Measurements from ENCODE around the gene FOXE1.

FOXE1 gene

GRCh38 chr9:97848480-97849237 lies 4.4 kb upstream of the FOXE1 start:
- DNase-seq = peak; percentile 64 to 77 (median 67)

GRCh38 chr9:97849980-97850379 lies 3.0 kb upstream of the FOXE1 start:
- DNase-seq = no peak

GRCh38 chr9:97850746-97851445 lies 2.1 kb upstream of the FOXE1 start:
- no peak for DNase-seq

DNA sequence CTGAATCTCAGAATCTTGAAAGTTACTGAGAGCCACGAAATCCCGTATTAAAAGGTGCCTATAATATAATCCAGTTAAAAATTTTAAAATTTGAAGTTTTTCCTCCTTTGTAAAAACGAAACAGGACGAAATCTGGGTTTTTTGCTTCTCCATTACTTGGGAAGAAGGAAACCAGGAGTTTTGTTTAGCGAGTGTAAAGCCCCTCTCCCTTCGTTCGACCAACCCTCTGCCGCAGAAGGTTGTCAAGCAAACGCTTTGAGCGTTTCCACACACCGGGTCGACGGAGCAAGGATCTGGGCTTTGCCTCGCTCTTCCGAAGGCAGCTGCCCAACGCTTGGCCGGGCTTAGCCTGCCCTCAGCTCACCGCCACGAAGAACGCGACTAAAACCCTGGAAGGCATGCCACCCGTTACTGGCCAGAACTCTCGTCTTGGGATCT lies 1.6 kb upstream of the FOXE1 start:
- DNase-seq = no peak

DNA sequence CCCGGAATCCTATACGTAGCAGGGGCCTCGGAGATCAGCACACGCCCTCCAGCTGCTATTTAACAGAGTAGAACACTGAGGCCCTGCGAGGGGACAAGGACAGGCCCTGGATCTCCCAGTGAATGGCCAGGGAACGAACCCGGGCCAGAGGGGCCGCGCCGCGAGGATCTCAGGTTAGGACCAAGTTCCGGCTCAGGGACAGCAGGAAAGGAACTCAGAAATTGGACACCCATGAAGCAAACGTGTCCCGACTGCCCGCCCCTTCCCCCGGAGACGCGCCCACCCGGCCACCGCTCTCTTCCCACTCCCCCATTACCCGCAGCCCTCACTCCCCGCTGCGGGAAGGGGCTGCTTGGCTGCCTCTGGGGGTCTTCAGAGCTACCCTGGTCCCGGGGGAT lies 1.0 kb upstream of the FOXE1 start:
- DNase-seq = no peak

GRCh38 chr9:97852399-97853055 lies 499 bp upstream of the FOXE1 start:
- DNase-seq = no peak

DNA sequence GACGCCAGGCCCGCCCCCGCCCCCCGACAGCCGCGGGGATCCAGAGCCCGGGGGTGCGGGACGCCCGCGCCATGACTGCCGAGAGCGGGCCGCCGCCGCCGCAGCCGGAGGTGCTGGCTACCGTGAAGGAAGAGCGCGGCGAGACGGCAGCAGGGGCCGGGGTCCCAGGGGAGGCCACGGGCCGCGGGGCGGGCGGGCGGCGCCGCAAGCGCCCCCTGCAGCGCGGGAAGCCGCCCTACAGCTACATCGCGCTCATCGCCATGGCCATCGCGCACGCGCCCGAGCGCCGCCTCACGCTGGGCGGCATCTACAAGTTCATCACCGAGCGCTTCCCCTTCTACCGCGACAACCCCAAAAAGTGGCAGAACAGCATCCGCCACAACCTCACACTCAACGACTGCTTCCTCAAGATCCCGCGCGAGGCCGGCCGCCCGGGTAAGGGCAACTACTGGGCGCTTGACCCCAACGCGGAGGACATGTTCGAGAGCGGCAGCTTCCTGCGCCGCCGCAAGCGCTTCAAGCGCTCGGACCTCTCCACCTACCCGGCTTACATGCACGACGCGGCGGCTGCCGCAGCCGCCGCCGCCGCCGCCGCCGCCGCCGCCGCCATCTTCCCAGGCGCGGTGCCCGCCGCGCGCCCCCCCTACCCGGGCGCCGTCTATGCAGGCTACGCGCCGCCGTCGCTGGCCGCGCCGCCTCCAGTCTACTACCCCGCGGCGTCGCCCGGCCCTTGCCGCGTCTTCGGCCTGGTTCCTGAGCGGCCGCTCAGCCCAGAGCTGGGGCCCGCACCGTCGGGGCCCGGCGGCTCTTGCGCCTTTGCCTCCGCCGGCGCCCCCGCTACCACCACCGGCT lies 1.0 kb downstream of the FOXE1 start:
- peak; percentile 61 to 77 (median 70) for DNase-seq

- DNase-seq = no peak
Observed at GRCh38 chr9:97854696-97855485, 1.9 kb downstream of the FOXE1 start.

DNA sequence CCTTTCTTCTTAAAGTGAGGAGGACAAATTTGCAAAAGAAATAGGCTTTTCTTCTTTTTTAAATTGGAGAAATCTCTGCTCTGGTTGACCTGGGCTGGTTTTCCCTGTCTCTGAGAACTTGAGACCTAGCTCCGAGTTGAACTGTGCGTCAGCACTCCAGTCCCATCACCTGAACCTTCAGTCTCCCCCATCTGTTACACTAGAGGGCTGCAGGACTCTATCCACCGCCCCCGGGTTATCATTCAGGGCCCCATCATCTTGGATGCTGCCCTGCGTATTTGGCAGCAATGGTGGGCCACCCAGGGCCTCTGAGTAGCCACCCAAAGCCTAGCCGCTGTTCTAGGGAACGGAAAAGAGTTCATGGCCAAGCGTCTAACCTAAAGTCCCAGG lies 2.5 kb downstream of the FOXE1 start:
- DNase-seq = no peak

GRCh38 chr9:97855899-97856298 lies 2.9 kb downstream of the FOXE1 start:
- no peak for DNase-seq

GRCh38 chr9:97856857-97857605 lies 4.0 kb downstream of the FOXE1 start:
- no peak for DNase-seq

DNA sequence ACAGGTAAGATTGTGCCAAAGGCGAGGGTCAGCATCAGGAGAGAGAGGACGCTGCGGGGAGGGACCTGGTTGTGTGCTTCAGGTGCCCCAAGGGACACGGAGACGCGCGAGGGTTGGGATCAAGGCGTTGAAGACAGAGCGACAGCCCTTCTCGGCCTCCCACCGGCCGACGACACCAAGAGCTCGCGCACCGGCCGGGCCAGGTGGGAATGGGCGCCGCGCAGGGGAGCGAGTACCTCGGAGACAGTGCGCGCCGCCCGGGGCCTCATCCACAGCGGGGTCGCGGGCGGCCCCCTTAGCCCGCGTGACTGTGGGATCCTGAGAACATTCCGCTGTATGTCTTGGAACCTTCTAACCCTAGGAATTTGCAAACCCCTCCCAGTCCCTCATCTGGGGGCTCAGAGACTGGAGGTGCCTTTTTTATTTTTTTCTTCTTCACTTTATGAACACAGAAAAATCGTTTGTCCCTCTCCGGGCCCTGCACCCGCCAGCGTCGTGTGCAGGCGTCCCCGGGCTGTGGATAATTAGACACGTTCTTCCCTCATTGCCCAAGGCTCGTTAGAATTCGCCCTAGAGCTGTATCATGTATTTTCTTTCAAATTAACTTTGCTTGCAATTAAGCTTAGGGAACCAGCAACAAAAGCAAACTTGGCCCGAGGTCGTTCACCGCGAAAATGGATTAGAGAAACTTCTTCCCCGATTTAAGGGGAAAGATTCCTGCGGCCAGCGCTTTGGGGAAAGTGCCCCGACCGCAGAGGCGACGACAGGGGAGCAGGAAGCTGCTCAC lies 4.8 kb downstream of the FOXE1 start:
- DNase-seq = peak in 1 of 3 donors; percentile 33

GRCh38 chr9:97858393-97858713 lies 5.3 kb downstream of the FOXE1 start:
- DNase-seq = no peak

- no peak for DNase-seq
Observed at GRCh38 chr9:97858826-97859225, 5.8 kb downstream of the FOXE1 start.

- DNase-seq = no peak
Observed at GRCh38 chr9:97859346-97859745, 6.3 kb downstream of the FOXE1 start.

DNA sequence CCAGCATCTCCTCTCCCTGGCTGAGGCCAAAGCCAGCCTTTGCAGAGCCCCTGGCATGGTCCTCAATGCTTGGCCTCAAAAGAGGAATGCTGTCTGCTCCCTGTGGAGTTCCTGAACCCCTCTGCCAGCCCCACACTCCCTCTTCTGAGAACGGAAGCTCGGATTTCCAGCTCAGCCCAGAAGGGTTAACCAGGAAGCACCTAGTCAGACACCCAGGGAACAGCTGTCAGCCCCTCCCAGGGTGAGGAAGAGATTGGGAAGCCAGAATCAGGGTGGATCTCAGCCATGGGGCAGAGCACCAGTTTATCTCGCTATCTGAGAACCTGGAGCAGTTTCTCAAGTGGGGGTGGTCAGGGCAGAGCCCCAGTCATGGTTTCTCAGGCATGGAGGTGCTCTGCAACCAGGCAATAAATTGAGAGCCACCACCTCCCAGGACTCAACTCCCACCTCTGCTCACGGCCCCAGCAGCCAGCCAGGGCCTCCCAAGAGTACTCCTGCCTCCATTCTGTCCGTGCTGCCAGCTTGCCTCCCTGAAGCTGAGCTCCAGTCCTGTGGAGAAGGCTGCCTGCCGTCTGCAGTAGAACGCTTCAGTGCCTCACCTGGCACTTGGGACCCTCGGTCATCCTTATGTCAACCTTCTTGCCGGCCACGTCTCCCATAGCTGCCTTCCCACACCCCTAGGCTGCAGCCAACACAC lies 7.6 kb downstream of the FOXE1 start:
- no peak for DNase-seq

GRCh38 chr9:97861148-97861475 lies 8.1 kb downstream of the FOXE1 start:
- DNase-seq = no peak

- no peak for DNase-seq
Observed at GRCh38 chr9:97863314-97863713, 10.3 kb downstream of the FOXE1 start.

DNA sequence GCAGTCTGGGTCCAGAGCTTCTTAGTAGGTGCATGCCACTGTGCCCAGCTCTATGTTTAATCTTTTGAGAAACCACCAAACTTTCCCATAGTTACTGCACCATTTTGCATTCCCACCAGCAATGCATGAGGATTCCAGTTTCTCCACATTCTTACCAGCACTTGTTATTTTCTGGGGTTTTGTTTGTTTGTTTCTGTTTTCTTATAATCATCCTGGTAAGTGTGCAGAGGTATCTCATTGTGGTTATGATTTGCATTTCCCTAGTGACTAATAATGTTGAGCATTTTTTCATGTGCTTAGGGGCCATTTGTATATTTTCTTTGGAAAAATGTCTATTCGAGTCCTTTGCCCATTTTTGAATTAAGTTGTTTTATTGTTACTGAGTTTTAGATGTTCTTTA lies 11.4 kb downstream of the FOXE1 start:
- no peak for DNase-seq

DNA sequence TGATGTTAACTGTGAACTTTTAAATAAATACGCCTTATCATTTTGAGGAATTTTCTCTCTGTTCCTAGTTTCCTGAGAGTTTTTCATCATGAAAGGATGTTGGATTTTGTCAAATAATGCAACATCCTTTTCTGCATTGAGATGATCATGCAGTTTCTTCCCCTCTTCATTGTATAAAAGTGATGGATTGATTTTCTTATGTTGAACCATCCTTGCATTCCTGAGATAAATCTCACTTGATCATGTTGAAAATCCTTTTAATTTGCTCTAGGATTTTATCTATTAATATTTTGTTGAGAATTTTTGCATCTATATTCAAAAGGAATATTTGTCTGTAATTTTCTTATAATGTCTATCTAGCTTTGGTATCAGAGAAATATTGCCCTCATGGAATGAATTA lies 13.3 kb downstream of the FOXE1 start:
- DNase-seq = no peak
